ENCODE data around the gene PHPT1.

PHPT1 gene

DNA sequence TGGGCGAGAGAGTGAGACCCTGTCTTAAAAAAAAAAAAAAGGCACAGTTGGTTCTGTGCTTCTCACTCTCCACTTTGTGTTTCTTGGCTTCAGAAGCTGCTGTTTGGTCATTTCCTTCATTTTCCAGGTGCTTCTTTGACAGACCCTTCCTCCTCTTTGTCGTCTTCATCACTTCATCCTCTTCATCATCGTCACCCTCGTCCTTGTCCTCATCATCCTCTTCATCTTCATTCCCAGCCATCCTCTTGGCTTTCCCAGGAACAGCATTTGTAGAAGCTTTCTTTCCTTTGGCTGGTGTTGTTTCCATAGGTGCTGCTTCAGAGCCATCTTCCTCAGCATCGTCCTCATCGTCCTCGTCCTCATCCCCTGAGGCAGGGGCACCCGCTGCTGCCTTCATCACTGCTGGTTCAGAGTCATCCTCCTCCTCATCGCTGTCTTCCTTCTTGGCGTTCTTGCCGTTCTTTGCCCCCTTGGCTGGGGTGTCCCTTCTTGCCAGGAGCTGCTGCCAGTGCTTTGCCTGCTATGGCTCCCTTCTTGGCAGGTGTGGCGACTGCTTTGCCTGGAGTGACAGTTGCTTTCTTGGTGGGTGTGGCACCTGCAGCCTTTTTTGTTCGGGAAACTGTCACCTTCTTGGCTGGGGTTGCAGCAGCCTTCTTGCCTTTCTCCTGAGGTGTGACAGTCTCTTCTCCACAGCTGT lies 34.3 kb upstream of the PHPT1 start:
- no peaks in the 10 kb centered on the region for H3K27me3 ChIP-seq (ENCODE audit: control insufficient read depth, insufficient read depth, low read length)
- H3K4me2 ChIP-seq (ENCODE audit: low read length), result no peak overlapping the region
- H3K79me2 ChIP-seq, result peaks cover 2% of the 10 kb centered on the region
- no peaks in the 10 kb centered on the region for H3K9me3 ChIP-seq (ENCODE audit: control insufficient read depth, low read length)
- H3K4me3 ChIP-seq (ENCODE audit: low read depth, low read length), result no peak overlapping the region
- no peak overlapping the region for H2AFZ ChIP-seq
- no peak overlapping the region for H3K27ac ChIP-seq
- TF ChIP-seq, protein P1, sequence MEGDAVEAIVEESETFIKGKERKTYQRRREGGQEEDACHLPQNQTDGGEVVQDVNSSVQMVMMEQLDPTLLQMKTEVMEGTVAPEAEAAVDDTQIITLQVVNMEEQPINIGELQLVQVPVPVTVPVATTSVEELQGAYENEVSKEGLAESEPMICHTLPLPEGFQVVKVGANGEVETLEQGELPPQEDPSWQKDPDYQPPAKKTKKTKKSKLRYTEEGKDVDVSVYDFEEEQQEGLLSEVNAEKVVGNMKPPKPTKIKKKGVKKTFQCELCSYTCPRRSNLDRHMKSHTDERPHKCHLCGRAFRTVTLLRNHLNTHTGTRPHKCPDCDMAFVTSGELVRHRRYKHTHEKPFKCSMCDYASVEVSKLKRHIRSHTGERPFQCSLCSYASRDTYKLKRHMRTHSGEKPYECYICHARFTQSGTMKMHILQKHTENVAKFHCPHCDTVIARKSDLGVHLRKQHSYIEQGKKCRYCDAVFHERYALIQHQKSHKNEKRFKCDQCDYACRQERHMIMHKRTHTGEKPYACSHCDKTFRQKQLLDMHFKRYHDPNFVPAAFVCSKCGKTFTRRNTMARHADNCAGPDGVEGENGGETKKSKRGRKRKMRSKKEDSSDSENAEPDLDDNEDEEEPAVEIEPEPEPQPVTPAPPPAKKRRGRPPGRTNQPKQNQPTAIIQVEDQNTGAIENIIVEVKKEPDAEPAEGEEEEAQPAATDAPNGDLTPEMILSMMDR (IDR thresholded peaks at IDR 0.05), result no peak
- H3K36me3 ChIP-seq (ENCODE audit: control insufficient read depth, insufficient read depth, low read length), result no peaks in the 10 kb centered on the region
- H3K9ac ChIP-seq, result no peak overlapping the region
- no peaks in the 10 kb centered on the region for H3K4me1 ChIP-seq

DNA sequence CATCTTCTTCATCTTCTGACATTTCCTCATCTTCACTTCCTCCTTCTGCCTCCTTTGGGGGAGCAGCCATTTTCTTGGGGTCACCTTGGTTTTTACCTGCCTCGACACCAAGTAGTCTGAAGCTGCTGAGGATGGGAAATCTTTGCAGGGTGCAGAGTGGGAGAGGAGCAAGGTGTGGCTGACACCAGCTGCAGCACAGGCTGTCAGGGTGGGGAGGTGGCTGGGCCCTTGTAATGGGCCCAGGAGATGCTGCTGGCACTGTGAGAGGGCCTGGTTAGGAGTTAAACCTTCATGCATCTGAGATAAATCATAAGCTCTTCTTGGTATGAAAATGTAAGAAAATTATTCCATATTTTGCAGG lies 33.8 kb upstream of the PHPT1 start:
- Histone ChIP-seq H3K9ac (no peak overlapping the region), H3K36me3 (ENCODE audit: control insufficient read depth, insufficient read depth, low read length) (no peaks in the 10 kb centered on the region), H3K27ac (no peak overlapping the region), H3K79me2 (peaks cover 2% of the 10 kb centered on the region), H3K4me2 (ENCODE audit: low read length) (no peak overlapping the region), H3K4me3 (ENCODE audit: low read depth, low read length) (no peak overlapping the region), H3K27me3 (ENCODE audit: control insufficient read depth, insufficient read depth, low read length) (no peaks in the 10 kb centered on the region), H2AFZ (no peak overlapping the region), H3K4me1 (no peaks in the 10 kb centered on the region), H3K9me3 (ENCODE audit: control insufficient read depth, low read length) (no peaks in the 10 kb centered on the region)
- TF ChIP-seq, protein P1 (IDR thresholded peaks at IDR 0.05), result no peak

DNA sequence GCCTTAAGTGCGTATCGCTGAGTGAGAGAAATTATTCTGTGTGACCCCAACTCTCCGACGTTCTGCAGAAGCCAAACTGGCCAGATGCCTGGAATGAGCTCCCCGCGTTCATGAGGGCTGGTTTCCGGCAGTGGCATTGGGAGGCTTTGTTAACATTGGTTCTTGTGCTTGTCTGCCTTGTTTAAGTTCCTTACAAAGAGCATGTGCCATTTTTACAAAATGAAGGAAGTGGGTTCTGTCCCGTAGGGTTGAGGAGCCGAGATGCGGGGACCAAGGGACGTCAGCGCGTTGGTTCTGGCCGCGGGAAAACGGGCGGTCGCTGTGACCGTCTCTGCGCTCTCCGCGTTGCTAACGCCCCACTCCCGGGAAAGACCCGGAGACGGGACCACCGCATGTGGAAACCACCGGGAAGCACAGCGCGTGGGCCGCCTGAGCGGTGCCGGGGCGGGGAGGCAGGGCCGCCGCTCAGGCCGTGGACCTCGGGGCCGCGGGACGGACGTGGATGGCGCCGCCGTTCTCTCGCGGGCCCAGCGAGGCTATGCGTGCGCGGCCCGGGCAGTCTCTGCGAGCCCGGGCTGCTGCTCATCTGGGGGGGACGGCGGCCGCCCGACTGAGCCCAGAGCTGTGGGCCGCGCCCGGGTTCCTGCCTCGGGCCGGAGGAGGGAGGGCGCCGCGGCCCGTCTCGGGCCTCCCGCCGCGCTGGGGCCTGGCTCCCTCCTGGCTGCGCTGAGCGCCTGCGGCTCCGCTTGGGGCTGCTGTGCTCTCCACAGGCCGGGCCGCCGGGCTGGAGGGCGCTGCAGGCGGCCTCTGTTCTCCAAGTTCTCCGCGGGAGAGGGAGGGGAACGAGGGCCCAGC lies 28.0 kb upstream of the PHPT1 start:
- Histone ChIP-seq H3K9ac (no peak overlapping the region), H3K4me3 (ENCODE audit: low read depth, low read length) (no peak overlapping the region), H3K4me2 (ENCODE audit: low read length) (no peak overlapping the region), H3K36me3 (ENCODE audit: control insufficient read depth, insufficient read depth, low read length) (no peaks in the 10 kb centered on the region), H3K79me2 (no peaks in the 10 kb centered on the region), H3K27ac (no peak overlapping the region), H3K9me3 (ENCODE audit: control insufficient read depth, low read length) (no peaks in the 10 kb centered on the region), H2AFZ (no peak overlapping the region), H3K27me3 (ENCODE audit: control insufficient read depth, insufficient read depth, low read length) (no peaks in the 10 kb centered on the region), H3K4me1 (no peaks in the 10 kb centered on the region)
- TF ChIP-seq, protein P1 (IDR thresholded peaks at IDR 0.05), result no peak

DNA sequence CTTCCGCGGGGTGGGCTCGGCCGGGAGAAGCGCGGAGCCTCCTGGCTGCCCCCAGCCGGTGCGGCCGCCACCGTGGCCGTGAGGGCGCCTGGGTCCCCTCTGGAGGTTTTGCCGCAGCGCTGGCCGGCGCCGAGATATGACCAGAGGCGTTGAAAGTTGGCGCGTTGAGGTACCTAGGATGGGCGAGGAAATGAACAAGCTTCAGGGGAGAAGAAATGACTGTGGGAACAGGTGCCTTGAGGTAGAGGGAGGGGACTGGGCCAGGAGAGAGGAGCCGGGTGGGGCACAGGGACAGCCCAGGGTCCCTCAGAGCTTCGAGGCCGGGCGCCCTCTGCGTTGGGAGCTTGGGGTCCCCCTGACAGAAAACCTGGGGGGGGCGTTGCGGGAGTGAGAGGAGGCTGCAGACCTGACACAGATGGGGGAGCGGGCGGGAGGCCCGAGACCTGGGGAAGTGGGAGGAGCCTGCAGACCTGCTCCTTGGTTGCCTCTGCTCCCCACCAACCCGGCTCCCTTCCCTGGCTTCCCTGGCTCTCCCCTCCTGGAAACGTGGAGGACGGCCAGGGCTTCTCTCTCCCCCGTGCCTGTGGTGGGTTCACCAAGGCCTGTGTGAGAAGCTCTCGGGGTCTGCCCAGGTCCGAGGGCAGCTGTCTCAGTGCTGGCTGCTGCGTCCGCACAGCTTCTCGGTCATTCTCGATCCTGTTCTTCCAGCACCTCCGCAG lies 27.2 kb upstream of the PHPT1 start:
- no peaks in the 10 kb centered on the region for H3K4me1 ChIP-seq
- H3K4me2 ChIP-seq (ENCODE audit: low read length), result no peak overlapping the region
- no peaks in the 10 kb centered on the region for H3K79me2 ChIP-seq
- no peak overlapping the region for H3K27ac ChIP-seq
- H3K27me3 ChIP-seq (ENCODE audit: control insufficient read depth, insufficient read depth, low read length), result no peaks in the 10 kb centered on the region
- no peaks in the 10 kb centered on the region for H3K36me3 ChIP-seq (ENCODE audit: control insufficient read depth, insufficient read depth, low read length)
- TF ChIP-seq, protein P1 (IDR thresholded peaks at IDR 0.05), result no peak
- H2AFZ ChIP-seq, result no peak overlapping the region
- H3K9me3 ChIP-seq (ENCODE audit: control insufficient read depth, low read length), result no peaks in the 10 kb centered on the region
- H3K4me3 ChIP-seq (ENCODE audit: low read depth, low read length), result no peak overlapping the region
- no peak overlapping the region for H3K9ac ChIP-seq
